ENCODE measurements around the gene CARD11.
A peak's percentile ranks its signal among the peaks of the same experiment; 100 is the strongest.

Gene CARD11

GRCh38 chr7:2903682-2904162 is 139.9 kb downstream of the CARD11 start:
- FAIRE-seq: no peak

- FAIRE-seq: no peak
These were observed 146.6 kb downstream of the CARD11 start for GRCh38 chr7:2897023-2897422.

- FAIRE-seq: no peak
These were observed 147.5 kb downstream of the CARD11 start for GRCh38 chr7:2896131-2896530.

DNA sequence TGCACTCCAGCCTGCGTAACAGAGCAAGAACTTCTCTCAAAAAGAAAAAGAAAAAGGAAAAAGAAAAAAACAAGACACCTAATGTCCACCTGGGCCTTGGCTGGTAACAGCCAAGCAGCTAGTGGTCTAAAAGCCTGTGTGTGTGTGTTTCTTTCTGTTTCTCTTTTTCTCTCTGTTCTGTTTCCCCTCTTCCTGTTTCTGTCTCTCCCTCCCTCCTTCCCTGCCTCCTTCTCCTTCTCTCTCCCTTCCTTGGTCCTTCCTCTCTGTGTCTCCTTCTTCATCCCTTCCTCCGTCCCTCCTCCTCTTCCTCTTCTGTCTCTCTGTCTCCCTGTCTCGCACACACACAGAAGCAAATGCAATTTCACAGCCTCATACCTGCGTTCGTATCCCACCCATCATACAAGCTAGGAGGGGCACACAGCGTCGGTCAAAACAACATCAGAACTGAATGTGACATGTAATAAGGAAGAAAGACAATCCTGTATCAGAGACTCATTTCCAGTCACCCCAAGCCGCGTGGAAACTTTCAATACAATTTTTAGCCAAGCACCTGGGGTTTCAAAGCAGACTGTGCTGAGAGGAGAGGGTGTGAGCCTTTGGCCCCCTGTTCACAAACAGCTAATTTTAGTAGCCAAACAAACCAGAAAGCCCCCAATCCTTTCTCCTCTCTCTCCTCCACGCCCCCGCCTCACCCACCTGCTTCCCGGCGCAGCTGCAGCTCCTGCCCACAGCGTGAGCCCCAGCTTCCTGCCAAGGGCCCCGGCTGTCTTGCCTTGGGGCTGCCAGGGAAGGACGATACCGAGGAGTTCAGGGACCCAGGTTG is 149.3 kb downstream of the CARD11 start:
- FAIRE-seq: no peak

DNA sequence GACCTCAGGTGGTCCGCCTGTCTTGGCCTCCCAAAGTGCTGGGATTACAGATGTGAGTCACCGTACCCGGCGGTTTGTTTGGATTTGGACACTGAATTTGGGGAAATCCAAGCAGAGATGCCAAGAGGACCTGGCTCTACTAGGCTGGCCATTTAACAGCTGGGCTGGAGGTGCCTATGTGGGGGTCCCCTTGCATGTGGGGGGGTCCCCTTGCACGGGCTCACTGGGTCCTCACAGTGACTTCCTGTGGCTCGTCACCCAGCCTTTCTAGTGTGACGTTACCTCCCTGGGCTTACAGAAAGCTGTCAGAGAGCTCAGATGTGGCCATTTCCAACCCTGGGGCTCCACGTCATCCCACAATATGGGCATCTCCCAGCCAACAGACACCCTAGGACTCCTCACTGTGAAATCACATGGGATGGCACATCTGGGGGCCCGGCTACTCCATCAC is 150.2 kb downstream of the CARD11 start:
- FAIRE-seq: no peak

DNA sequence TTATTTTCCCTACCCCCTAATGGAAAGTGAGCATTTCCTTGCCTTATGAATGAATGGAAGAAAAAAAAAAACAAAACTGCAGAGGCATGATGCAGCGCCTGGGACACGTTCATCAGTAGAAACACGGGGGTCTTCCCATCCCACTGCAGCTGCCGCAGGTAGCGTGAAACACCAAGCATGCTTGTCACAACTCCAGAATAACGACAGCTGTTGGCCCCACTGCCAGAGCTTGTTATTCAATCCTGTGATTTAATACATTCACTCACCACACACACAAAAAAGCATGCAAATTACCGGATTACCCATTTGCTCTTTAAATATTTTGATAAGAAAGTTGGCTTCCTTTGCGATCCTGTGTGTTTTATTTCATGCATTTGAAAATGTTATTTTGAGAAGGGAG is 151.1 kb downstream of the CARD11 start:
- no peak for FAIRE-seq

GRCh38 chr7:2887816-2888215 is 155.9 kb downstream of the CARD11 start:
- no peak for FAIRE-seq

- FAIRE-seq: peak; percentile 81
These were observed 156.8 kb downstream of the CARD11 start for GRCh38 chr7:2886900-2887299.

GRCh38 chr7:2886391-2886790 is 157.3 kb downstream of the CARD11 start:
- FAIRE-seq: no peak

DNA sequence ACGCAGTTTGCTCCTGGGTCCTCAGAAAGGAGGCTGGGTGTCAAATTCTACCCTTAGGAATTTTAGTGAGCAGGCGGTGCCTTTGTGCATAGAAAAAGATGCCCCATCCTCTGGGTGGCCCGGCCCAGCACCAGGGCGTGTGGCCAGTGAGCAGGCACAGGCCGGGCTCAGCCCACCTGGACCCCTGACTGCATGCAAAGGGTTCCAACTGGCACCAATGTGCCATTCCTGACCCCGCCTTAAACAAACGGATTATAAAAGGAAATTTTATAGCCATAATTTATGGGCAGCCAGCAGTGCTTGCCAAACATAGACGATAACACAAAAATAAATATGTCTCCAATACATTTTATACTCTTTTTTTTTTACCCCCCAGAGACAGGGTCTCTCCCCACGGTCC is 159.5 kb downstream of the CARD11 start:
- no peak for FAIRE-seq

- no peak for FAIRE-seq
These were observed 160.6 kb downstream of the CARD11 start for GRCh38 chr7:2883101-2883500.

GRCh38 chr7:2882111-2882510 is 161.6 kb downstream of the CARD11 start:
- no peak for FAIRE-seq

GRCh38 chr7:2880874-2881533 is 162.7 kb downstream of the CARD11 start:
- no peak for FAIRE-seq

- no peak for FAIRE-seq
These were observed 163.6 kb downstream of the CARD11 start for GRCh38 chr7:2880051-2880450.

GRCh38 chr7:2879354-2879753 is 164.3 kb downstream of the CARD11 start:
- FAIRE-seq: no peak

DNA sequence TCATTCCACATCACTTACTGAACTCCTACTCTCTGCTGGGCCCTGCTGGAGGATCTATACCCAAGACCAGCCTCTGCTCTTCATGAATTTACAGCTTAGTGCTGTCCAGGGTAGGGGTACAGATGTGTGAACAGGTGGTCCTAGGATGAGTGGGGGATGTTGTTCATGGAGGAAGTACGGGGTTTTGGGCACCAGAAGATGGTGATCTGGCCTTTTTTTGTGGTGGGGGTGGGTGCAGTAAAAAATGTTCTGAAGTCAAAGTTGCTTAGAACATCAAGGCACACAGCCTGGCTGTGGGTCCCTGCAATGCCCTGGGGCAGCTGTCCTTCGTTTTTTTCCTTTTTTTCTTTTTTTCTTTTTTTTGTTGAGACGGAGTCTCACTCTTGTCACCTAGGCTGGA is 165.4 kb downstream of the CARD11 start:
- no peak for FAIRE-seq

DNA sequence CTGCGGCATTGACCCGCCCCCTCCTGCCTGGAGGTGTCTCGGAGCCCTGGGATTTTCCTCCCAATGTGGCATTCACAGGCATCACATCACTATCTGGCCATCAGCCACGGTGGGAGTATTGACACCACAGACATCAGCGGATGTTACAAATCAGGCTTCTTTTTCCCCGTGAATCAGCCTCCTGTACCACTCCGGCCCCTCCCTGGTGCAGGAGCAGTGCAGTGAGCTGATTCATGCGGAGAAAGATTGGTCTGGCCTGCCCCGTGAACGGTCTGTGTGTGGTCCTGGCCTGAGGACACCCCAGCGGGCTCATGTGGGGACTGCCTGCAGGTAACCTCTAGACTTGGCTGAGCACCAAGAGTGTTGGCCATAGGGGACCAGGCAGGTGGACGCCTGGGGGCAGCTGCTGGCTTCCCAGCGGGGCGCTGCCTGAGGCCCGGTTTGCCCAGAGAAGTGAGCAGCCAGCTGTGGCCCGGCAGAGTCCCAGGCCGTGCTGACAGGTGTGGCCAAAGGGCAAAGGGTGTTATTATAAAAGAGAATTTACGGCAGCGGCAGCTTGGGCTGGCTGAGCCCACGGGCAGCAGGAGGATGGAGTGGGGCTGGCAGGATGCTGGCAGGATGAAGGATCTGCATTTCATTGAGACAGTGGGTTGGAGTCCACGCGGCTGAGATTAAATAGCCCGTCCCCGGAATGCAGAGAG is 167.5 kb downstream of the CARD11 start:
- no peak for FAIRE-seq

DNA sequence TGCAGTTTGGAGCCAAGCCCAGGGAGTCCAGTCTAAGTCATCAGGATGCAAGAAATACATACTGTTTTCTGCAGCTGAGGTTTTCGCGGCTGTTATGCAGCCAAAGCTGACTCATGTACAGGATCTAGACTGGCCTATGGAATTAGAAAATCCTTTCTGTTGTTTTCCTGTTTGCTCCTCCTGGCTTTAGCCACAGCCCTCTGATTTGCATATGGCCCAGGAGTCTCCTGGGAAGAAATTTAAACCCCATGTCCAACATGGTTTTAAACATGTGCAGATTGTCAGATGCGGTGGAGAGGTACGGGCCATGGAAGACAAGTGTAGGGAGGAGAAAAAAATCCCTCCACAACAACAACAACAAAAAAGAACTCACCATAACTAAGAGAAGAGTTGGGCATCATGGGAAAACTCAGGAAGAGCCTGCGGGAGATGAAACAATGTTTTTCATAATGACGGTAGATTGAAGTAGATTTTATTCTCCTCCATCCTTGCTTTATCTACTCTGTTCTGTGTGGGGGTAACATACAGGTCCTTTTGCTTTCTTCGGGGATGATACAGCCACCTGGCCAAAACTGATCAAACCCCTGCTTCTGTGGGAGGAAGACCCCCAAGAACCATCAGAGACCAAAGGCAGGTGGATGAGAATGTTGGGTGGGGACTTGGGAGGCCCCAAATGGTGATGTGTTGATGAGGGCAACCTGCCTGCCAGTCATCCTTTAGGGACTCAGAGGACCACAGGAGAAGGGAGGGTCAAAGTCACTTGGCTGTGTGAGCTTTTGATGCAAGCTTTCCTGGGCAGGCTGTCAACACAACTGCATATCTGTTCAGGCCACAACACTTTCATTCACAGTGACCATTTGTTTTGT is 169.7 kb downstream of the CARD11 start:
- FAIRE-seq: no peak

- no peak for FAIRE-seq
These were observed 170.5 kb downstream of the CARD11 start for GRCh38 chr7:2873146-2873545.

DNA sequence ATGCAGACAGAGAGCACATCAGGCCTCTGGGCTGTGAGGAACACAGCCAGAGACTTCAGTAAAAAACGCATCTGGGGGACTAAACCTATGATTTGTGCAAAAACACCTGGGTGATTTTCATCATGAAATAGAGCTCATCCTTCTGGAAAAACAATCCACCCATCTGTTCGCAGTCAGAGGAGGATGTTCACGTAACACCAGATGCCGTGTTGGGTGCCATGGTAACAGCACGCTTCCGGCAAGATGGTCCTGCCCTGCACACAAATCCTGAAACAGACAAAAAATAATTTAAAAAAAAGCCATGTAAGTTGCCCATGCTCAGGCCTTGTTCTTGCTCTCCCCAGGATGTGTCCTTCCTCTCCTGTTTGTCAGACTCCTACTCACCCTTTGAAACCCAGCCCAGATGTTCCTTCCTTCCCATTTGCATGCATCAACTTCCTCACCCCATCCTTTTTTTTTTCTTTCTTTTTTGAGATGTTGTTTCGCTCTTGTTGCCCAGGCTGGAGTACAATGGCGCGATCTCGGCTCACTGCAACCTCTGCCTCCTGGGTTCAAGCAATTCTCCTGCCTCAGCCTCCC is 171.3 kb downstream of the CARD11 start:
- no peak for FAIRE-seq

GRCh38 chr7:2870471-2870931 is 173.2 kb downstream of the CARD11 start:
- no peak for FAIRE-seq

- FAIRE-seq: no peak
These were observed 173.7 kb downstream of the CARD11 start for GRCh38 chr7:2869981-2870380.
